Measurements from ENCODE around the gene ABCA13.

The ABCA13 gene

DNA sequence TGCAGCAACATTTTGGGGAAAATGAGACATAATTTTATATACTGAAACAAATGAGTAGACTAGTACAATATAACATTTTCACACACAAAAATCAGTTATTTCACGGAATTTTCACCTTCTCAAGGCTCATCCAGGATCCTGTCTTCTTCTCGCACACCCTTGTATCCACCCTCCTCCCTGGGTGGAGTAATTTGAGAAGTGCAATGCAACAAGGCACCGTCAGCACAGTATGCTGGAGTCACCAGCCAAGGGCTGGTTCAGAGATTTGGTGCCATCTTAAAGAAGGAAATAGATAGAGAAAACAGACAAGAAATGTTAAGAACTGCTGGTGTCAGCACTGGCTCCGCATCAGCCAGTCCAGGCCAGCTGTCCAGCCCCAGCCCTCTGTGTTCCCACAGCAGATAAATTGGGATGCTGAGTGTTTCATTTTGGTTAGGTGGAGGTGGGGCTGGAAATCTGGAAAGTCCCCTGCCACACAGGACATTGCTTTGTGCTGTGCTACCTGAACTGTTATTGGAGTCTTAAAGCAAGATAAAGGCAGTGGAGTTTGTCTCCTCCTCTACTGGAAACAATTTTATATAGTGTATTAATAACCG is 176.1 kb downstream of the ABCA13 start:
- H3K4me3 ChIP-seq: no peak overlapping the region

DNA sequence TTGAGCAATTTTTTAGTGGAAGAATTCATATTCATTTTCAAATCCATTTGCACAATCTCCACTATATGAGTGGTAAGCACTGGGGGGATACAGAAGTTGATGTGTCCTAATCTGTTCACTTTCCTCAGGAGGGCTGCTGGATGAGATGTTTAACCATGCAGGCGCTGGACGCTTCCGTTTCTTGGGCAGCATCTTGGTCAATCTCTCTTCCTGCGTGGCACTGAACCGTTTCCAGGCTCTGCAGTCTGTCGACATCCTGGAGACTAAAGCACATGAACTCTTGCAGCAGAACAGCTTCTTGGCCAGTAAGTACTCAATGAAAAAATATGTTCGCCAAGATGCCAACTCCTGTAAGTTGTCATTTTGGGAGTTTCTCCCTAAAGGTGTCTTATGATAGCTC is 179.3 kb downstream of the ABCA13 start:
- Histone ChIP-seq H3K27ac (no peak overlapping the region), H3K4me3 (no peak overlapping the region)

More for the DNA sequence above, 176.1 kb downstream of the ABCA13 start:
- no peak overlapping the region for H3K27ac ChIP-seq

DNA sequence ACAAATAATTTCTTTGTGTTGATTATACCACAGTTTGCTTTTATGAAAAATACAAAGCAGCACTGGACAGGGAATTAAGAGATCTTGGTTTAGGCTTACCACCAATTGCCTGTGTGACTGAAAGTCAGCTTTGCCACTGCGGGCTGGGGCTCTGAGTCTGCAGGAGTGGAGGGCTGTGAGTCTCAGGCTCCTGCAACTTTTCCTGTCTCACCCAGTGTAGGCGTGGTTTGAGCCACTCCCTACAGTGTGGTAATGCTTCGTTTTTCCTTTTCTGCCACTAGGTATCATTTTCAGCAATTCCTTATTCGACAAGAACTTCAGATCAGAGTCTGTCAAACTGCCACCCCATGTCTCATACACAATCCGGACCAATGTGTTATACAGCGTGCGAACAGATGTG is 180.6 kb downstream of the ABCA13 start:
- Histone ChIP-seq H3K27ac (no peak overlapping the region), H3K4me3 (no peak overlapping the region)

DNA sequence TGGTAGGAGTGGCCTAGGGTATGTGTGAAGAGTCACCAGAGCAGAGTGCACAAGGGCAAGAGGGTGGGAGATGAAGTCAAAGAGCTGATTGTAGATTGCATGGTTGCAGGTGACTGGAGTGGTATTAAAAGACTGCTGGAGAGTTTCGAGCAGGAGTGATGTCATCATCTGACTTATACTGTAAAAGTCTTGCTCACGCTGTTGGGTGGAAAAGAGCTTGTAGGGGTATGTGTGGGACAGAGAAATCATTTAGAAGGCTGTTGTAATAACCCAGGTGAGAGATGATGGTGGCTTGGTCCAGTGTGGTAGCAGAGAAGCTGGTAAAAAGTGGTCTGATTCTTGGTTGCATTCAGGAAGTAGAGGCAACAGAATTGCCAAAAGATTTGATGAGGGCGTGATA is 184.1 kb downstream of the ABCA13 start:
- H3K4me3 ChIP-seq: no peak overlapping the region
- H3K27ac ChIP-seq: no peak overlapping the region

DNA sequence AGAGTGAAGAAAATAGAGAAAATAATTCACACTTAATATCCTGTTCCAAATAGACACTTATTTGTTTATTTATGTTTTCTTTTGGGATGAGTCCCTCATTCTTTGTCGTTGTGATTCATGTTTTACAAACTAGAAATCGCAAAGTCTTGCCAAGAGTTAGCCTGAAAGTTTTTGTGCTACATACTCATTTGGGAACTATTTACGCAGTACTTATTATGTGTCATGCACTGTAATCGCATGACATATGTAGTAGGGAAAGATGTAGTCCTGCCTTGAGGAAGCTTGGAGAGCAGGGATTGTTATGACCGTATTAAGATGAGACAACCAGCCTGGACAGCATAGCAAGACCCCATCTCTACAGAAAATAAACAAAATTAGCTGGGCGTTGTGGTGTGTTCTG is 189.3 kb downstream of the ABCA13 start:
- H3K4me3 ChIP-seq: no peak overlapping the region
- H3K27ac ChIP-seq: no peak overlapping the region

DNA sequence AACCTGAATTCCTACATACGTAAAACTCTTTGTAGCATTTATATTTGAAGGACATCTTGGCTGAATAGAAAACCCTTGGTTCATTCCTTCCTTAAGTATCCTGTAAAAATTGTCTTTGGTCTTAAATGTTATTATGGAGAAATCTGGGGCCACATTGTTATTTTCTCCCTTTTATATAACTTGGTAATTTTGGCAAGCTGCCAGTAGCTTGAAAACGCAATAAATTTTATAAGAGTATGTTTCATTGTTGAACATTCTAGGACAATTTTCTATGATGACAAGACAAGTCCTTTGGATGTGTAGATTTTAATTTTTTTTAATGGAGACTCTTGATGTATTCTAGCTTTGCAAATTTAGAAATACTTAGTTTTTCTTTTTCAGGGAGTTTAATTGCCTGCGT is 191.9 kb downstream of the ABCA13 start:
- Histone ChIP-seq H3K27ac (no peak overlapping the region), H3K4me3 (no peak overlapping the region)

DNA sequence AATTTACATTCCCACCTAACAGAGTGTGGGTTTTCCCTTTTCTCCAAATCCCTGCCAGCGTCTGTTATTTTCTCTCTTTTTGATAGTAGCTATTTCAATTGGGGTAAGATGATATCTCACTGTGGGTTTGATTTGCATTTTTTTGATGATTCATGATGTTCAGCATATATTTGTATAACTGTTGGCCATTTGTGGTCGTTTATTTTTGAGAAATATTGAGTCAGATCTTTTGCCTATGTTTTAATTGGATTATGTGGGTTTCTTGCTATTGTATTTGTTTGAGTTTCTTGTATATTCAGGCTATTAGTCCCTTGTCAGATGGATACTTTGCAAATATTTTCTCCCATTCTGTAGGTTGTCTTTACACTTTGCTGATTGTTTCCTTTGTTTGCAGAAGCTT is 193.8 kb downstream of the ABCA13 start:
- no peak overlapping the region for H3K4me3 ChIP-seq
- no peak overlapping the region for H3K27ac ChIP-seq

DNA sequence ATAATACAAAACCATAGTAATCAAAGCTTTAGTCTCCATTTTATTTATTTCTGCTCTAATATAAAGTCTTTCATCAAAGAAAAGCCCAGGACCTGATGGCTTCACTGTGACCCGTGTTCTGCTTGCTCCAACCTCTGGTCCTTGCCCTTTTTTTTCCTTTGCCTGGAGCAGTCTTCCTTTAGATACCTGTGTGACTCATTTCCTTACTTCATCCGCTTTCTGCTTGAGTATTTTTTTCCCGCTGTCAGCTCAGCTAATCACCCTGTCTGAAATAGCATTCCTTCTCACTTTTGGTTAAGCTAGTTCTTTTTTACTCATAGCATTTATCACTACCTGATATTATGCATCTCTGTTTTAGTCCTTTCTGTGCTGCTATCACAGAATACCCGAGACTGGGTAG is 194.8 kb downstream of the ABCA13 start:
- Histone ChIP-seq H3K4me3 (no peak overlapping the region), H3K27ac (no peak overlapping the region)

DNA sequence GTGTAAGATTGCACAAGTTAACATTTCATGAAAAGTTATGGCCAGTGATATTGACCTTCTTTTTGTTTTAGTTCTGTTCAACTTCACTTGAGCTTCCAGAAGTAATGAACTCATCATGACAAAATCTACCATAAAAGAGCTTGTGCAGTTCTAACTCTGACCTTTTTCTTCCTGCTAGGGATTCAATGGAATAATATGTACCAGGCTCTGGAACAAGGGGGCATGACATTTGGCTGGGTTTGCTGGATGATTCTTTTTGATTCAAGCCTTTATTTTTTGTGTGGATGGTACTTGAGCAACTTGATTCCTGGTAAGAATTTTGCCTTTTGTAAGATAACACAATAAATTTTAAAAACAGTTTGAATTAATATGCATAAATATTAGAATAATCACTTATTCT is 205.0 kb downstream of the ABCA13 start:
- Histone ChIP-seq H3K27ac (no peak overlapping the region), H3K4me3 (no peak overlapping the region)

DNA sequence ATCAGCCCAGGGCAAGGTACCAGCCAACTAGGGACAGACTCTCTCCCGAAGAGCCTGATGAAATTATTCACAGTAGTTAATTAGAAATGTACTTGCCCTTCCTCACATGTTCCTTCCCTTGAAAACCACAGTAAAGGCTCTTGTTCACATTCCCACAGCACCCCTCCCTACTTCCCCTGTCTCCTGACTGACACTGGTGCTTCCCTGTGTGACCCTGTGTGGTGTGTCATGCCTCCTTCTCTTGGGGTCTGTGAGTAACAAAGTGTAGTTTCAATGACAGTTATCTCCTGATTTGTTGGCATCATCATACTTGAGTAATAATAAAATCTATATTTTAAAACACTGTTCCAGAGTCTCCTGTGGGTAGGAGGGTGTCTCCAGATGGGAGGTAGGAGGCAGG is 209.7 kb downstream of the ABCA13 start:
- no peak overlapping the region for H3K4me3 ChIP-seq
- H3K27ac ChIP-seq: no peak overlapping the region

DNA sequence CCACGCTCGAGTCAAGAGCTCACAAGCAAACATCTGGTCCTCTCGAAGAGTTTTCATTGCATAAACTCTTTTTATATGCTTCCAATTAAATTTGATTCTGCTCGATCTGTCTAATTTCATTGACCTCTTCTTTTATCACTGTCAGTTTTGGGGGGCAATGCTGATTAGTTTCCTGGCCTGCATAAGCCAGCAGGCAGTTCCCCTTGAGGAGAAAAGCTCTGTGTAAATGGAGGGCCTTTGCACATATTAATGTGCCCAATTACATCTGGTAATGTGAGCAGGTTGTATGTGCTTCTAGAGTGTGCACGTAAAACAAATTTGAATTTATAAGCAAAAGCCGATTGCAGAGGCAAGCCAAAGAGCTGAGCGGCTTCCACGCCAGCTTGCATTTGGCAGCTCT is 210.3 kb downstream of the ABCA13 start:
- Histone ChIP-seq H3K27ac (no peak overlapping the region), H3K4me3 (no peak overlapping the region)

DNA sequence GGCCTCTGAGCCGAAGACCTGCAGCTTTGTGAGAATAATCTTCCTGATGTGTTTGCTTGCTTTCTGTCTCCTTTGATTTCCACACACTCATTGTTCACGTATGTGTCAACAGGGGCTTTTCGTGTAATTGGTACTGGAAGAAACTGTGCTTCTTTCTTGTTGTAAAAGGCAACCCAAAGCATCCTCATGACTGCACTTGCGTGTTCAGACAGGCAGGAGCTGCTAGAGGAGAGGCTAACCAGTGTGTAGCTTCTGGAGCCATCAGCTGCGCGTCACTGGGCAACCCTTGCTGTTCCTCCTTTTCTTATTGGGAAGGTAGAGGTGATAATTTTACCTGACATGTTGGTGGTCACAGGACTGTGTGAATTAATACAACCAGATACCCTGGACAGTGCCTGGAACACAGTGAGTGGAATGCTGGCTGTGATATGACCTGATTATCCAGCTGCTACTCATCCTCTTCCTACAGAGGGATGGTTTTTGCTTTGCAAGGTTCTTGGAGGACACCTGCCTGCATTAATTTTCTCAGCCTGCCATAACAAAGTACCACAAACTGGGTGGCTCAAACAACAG is 213.0 kb downstream of the ABCA13 start:
- H3K4me3 ChIP-seq: no peak overlapping the region
- no peak overlapping the region for H3K27ac ChIP-seq

DNA sequence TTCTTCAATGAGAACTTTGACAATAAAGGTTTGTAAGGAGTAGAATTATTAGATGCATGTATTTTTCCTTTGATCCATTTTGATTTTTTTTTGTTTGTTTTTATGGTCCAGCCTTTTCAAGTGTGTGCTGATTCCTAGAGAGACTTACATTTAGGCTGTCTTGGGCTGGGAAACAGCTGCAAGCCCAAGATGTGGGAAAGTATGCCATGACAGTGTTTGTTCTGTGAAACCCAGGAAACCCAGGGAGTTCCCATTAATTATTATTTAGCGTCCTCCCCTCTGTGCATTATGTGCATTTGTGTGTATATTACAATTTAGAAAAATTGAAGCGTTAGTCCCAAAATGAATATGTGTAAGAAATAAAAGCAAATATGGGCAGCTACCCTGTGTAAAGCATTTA is 216.7 kb downstream of the ABCA13 start:
- Histone ChIP-seq H3K4me3 (no peak overlapping the region), H3K27ac (no peak overlapping the region)

DNA sequence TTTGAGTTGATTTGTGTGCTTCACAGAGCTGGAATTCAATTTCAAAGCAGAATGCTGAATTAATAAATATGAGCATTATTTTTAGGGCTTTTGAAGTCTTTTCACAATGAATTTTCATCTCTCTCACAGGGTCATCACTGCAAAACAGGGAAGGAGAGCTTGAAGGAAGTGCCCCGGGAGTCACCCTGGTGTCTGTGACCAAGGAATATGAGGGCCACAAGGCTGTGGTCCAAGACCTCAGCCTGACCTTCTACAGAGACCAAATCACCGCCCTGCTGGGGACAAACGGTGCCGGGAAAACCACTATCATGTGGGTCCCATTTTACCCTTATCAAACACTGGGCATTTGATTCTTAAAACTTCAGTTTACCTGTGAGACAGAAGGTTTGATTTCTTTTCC is 217.7 kb downstream of the ABCA13 start:
- no peak overlapping the region for H3K4me3 ChIP-seq
- H3K27ac ChIP-seq: peak overlapping the region in 1 of 21 experiments; percentile 26

DNA sequence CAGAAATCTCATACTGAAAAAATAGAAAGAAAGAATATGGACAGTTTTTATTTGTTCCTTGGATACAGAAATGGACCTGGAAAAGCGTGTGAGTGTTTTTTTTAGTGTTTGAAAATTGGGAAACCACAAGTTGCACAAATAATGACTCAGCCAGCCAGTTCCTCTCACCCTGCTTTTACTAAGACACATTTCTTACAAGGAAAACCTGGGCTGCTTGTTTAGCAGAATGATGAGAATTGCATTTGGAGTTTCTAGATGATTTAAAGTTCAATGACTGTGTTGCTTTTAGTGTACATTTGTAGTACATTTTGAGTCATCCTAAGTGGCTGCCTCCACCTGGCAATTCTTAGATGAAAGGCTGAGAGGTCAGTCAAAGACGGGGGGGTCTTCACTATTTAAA is 218.7 kb downstream of the ABCA13 start:
- peak overlapping the region in 4 of 21 experiments; percentile 16 to 75 (median 30) for H3K27ac ChIP-seq

DNA sequence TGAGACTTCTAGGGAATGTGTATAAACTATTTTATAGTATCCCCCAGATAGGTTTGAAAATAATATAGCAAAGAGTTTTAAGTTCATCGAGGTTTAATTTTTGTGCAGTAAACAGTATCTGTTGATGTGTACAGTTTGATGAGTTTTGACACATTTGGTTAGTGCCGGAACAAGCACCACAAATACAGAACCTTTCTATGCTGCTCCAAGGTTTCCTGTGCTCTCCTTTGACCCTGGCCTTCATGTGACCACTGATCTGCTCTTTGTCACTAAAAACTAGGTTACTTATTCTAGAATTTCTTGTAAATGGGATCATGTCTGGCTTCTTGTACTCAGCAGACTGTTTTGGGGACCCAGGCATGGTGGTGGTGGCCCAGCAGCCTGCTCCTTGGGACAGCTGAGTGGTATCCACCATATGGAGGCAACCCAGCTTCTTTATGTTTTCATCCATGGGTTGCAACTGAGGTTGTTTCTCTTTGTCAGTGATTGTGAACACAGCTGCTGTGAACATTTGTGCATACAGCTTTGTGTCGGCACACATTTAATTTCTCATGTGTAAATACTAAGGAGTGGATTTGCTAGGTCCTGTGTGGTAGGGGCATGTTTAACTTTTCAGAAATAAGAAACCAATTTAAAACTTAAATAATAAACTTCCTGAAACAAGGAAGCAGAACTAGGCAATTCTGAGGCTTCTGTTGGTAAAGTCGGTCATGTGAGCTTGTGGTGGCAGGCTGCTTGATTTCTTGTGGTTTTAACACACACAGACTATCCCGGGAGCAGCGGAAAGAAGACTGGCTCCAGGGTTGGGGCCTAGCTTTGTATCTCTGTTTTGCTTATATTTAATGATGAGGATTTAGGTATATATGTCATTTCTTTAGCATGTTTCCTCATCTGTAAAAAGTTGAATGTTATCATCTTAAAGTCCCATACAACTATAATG is 219.4 kb downstream of the ABCA13 start:
- peak overlapping the region in 10 of 21 experiments; percentile 7 to 75 (median 38) for H3K27ac ChIP-seq
- H3K4me3 ChIP-seq: no peak overlapping the region

More for the DNA sequence above, 218.7 kb downstream of the ABCA13 start:
- no peak overlapping the region for H3K4me3 ChIP-seq

DNA sequence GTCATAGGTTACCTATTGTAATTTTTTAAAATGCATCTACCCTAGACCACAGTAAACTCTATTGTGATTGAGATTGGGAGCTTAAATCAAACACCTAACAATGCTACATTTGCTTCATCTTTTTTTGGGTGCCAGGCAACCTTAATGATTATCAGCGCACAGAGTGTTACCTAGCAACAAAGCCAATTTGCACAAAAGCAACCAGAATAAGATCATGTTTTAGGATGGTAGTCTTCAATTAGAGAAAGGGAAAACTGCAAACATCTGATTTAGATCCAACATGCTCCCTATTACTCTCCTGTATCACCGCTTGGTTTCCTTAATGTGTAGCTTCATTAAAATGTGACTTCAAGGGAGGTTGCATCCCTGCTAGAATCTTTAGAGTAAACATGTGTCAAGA is 226.9 kb downstream of the ABCA13 start:
- Histone ChIP-seq H3K27ac (no peak overlapping the region), H3K4me3 (no peak overlapping the region)

DNA sequence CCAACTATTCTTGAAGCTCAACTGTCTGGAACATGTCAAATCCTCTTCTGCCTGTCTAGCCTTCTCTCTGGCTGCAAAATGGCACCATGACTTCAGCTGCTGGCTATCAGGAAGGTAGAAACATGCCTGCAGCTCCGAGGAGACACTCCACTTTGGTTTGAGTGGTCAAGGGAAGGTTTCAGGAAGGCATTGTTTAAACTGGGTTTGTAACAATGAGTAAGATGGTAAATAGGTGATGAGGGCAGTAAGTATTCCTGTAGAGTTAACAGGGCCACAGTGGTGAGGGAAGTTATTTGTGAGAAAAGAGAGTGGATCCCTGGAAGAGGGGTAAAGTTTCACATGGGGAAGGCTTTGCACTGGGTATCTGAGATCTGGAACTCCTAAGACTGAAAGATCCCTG is 231.5 kb downstream of the ABCA13 start:
- no peak overlapping the region for H3K27ac ChIP-seq
- no peak overlapping the region for H3K4me3 ChIP-seq

DNA sequence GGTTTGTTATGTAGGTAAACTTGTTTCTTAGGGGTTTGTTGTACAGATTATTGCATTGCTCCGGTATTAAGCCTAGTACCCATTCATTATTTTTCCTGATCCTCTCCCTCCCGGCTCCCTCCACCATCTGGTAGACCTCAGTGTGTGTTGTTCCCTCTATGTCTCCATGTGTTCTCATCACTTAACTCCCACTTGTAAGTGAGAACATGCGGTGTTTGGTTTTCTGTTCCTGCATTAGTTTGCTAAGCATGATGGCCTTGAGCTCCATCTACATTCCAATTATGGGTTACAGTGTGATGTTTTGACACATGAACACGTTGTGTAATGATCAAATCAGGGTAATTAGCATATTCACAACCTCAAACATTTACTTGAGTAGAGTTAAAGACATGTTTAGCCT is 237.5 kb downstream of the ABCA13 start:
- H3K4me3 ChIP-seq: no peak overlapping the region
- no peak overlapping the region for H3K27ac ChIP-seq

DNA sequence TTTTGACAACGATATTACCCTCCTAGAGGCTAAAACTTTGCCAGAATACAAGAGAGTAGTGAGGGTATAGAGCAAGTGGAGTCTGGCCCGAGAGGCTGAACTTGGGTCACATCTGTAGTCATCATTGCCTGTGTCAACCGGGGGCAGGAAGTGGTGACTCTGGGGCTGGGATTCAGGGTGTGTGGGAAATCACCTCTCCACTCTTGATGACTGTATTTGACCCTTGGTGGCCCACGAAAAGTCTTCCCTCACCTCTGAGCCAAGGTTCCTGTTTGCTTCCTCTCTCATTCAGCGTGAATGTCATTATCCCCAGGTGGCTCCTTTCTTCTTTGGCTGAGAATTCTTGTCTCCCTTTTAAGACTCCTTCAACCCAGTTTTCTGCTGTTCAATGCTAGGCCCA is 240.4 kb downstream of the ABCA13 start:
- H3K27ac ChIP-seq: no peak overlapping the region
- H3K4me3 ChIP-seq: no peak overlapping the region
